Psoas muscle (tissue), 8 donors: ENCODE measurements around the gene NFATC2. TPM values are rescaled to one million over a fixed set of nuclear protein-coding genes. Genes with fewer than 3 reads are reported as not detected.

Experiments used
- ATAC-seq, 4 donors: fragments of 200-7000 bp; cut with Tn5 transposase; one replicate each; pipeline ENCODE4 v1.9.1; 2020; ENCODE audit warnings: moderate library complexity in 3 of 4, mild to moderate bottlenecking in 2 of 4
- DNase-seq, 2 donors: peaks; one replicate each; pipeline ENCODE4 v3.0.0-alpha.2; 2020
- H3K27ac ChIP-seq: fragments of 200-600 bp; one replicate; pipeline ENCODE4 v1.8.0; 2022
- H3K27me3 ChIP-seq, 3 donors: fragments of 200-600 bp in 1 of 3; one replicate each; pipeline versions ENCODE4 v1.6.1 to v1.8.0; 2013 to 2022; ENCODE audit warnings: low read length in 2 of 3, mild to moderate bottlenecking in 2 of 3, moderate library complexity in 1 of 3; ENCODE audit not compliant: insufficient read depth in 3 of 3
- H3K36me3 ChIP-seq, 2 donors: fragments of 200-600 bp in 1 of 2; one replicate each; pipeline versions ENCODE4 v1.6.1 to v1.8.0; 2013 to 2022; ENCODE audit warnings: low read depth in 1 of 2, mild to moderate bottlenecking in 1 of 2, moderate library complexity in 1 of 2; ENCODE audit not compliant: insufficient read depth in 1 of 2
- H3K4me1 ChIP-seq: fragments of 200-600 bp; one replicate; pipeline ENCODE4 v1.8.0; 2022
- H3K4me3 ChIP-seq: fragments of 200-600 bp; one replicate; pipeline ENCODE4 v1.8.0; 2022; ENCODE audit warnings: mild to moderate bottlenecking
- H3K9me3 ChIP-seq: fragments of 200-600 bp; one replicate; pipeline ENCODE4 v1.8.0; 2022
- CTCF ChIP-seq: fragments of 200-600 bp; IDR thresholded peaks from one replicate; pipeline ENCODE4 v1.8.0; 2022; ENCODE audit warnings: antibody characterized with exemption
- WGBS, 3 donors: extraction: QIAGEN DNeasy Blood & Tissue Kit; methylation state at CpG; one replicate each; pipeline versions ENCODE4 v1.1.6 to v1.1.7; 2013; 5-methylcytosine and 5-hydroxymethylcytosine counted together
- intact Hi-C, 2 donors: fragments of 100-400 bp; cut with DNase I; formaldehyde crosslinking; loops; one replicate each; pipeline versions ENCODE4 v1.11.0 to v1.14.2; 2022
- polyA plus RNA-seq, 3 donors: library from polyadenylated mRNA; stranded (reverse); fragments of 200-250 nt; gene quantifications; one replicate each; pipeline ENCODE4 v1.2.3, GENCODE V29; 2013
- total RNA-seq, 4 donors: library from RNA; stranded (reverse); fragmentation: NEBNext Ultra II Directional in 2 of 4; extraction: Animal tissue kit (Norgen Biotek cat#: 25700) in 2 of 4; gene quantifications; one replicate each; pipeline versions ENCODE4 v1.2.1 to v1.2.4, GENCODE V29; 2021 to 2023
- donor health status: healthy with polysubstance abuse.
- donor health status: DM: no; HTN: no; CAD: no; lungs with moderate emphysema.
- donor health status: Bipolar disorder and iron deficiency.
- donor health status: healthy.
- donor health status: DM: yes; HTN: yes; CAD: no.
- donor health status: DM: no; HTN: no; CAD: no.
- donor health status: DM: no; HTN: no; CAD: no.
- donor health status: DM: yes; HTN: yes; CAD: no.

The NFATC2 gene
- total and polyA plus RNA-seq, 7 donors, result 0.18 to 3.1 (median 0.64) TPM

- Histone ChIP-seq H3K9me3 (no peaks in the 10 kb centered on the region), H3K27ac (no peak overlapping the region), H3K27me3 (no peaks in the 10 kb centered on the region), H3K4me3 (no peak overlapping the region), H3K36me3 (no peaks in the 10 kb centered on the region), H3K4me1 (peaks cover 14% of the 10 kb centered on the region)
- TF ChIP-seq CTCF, result no peak
- intact Hi-C loops, result no loop called here
- DNase-seq, result no peak
- 76 to 89% (median 78%) methylated on average over 6 of the region's 6 CpGs for WGBS, 3 donors
- no peak for ATAC-seq
These were observed 99.9 kb downstream of the NFATC2 start for GRCh38 chr20:51442602-51443001.

GRCh38 chr20:51440589-51440988, 101.9 kb downstream of the NFATC2 start:
- H3K4me1 ChIP-seq, result no peaks in the 10 kb centered on the region
- ATAC-seq (no peak), DNase-seq (no peak)
- intact Hi-C loops, result loop anchor here in 1 of 2 donors (1.0 kb wide), 1 partner anchor 31 kb away; no protein-coding TSS in a partner anchor
- no peak overlapping the region for H3K4me3 ChIP-seq
- H3K27me3 ChIP-seq, result no peaks in the 10 kb centered on the region
- 78 to 81% (median 78%) methylated on average over 7 of the region's 7 CpGs for WGBS, 3 donors
- H3K36me3 ChIP-seq, result peaks cover 0 to under 1% of the 10 kb centered on the region in 2 donors
- no peak overlapping the region for H3K27ac ChIP-seq
- no peaks in the 10 kb centered on the region for H3K9me3 ChIP-seq
- no peak for TF ChIP-seq CTCF

- Histone ChIP-seq H3K4me1 (no peaks in the 10 kb centered on the region), H3K9me3 (no peaks in the 10 kb centered on the region), H3K4me3 (no peak overlapping the region), H3K27me3 (no peaks in the 10 kb centered on the region), H3K27ac (no peak overlapping the region), H3K36me3 (peaks cover 0 to 15% of the 10 kb centered on the region in 2 donors)
- intact Hi-C loops, result no loop called here
- 95 to 97% (median 96%) methylated on average over 9 of the region's 9 CpGs for WGBS, 3 donors
- ATAC-seq, result peak in 1 of 4 donors; percentile 27
- TF ChIP-seq CTCF, result no peak
- DNase-seq, result no peak
These were observed 103.3 kb downstream of the NFATC2 start for GRCh38 chr20:51439160-51439689.

- ATAC-seq, result no peak
- 93 to 97% (median 94%) methylated on average over 2 of the region's 2 CpGs for WGBS, 3 donors
- H3K27ac ChIP-seq, result no peak overlapping the region
These were observed 104.4 kb downstream of the NFATC2 start for GRCh38 chr20:51438136-51438535.

More at GRCh38 chr20:51438136-51438535, 104.4 kb downstream of the NFATC2 start:
- DNase-seq, result no peak
- H3K9me3 ChIP-seq, result no peaks in the 10 kb centered on the region
- H3K36me3 ChIP-seq, result peaks cover 0 to 20% of the 10 kb centered on the region in 2 donors
- TF ChIP-seq CTCF, result no peak
- no peaks in the 10 kb centered on the region for H3K27me3 ChIP-seq
- H3K4me1 ChIP-seq, result no peaks in the 10 kb centered on the region
- intact Hi-C loops, result no loop called here
- H3K4me3 ChIP-seq, result no peak overlapping the region
